Measurements from ENCODE around the gene SPOUT1. TPM values are rescaled to one million over a fixed set of nuclear protein-coding genes. Genes with fewer than 3 reads are reported as not detected.

SPOUT1 gene
- total RNA-seq, 4 donors from 2014 or later, result 15.0 to 41.5 (median 32.3) TPM

GRCh38 chr9:128792978-128793686 is 36.5 kb downstream of the SPOUT1 start:
- DNase-seq (ENCODE audit: low spot score in 2 of 2), result no peak
- intact Hi-C loops (cut with DNase I; ENCODE audit: low total_unique reads), result no loop called here
- H3K4me3 ChIP-seq (ENCODE audit: low read depth, poor library complexity, severe bottlenecking), result no peak overlapping the region
- no peak for TF ChIP-seq POLR2A (IDR thresholded peaks at IDR 0.05)
- TF ChIP-seq, protein P1, sequence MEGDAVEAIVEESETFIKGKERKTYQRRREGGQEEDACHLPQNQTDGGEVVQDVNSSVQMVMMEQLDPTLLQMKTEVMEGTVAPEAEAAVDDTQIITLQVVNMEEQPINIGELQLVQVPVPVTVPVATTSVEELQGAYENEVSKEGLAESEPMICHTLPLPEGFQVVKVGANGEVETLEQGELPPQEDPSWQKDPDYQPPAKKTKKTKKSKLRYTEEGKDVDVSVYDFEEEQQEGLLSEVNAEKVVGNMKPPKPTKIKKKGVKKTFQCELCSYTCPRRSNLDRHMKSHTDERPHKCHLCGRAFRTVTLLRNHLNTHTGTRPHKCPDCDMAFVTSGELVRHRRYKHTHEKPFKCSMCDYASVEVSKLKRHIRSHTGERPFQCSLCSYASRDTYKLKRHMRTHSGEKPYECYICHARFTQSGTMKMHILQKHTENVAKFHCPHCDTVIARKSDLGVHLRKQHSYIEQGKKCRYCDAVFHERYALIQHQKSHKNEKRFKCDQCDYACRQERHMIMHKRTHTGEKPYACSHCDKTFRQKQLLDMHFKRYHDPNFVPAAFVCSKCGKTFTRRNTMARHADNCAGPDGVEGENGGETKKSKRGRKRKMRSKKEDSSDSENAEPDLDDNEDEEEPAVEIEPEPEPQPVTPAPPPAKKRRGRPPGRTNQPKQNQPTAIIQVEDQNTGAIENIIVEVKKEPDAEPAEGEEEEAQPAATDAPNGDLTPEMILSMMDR (IDR thresholded peaks at IDR 0.05), result no peak
- 83 to 89% methylated on average over 8 of the region's 8 CpGs for WGBS, 2 donors

GRCh38 chr9:128792134-128792533 is 37.5 kb downstream of the SPOUT1 start:
- 91 to 96% methylated on average over 6 to 9 of the region's 9 CpGs for WGBS, 2 donors
- TF ChIP-seq, protein P1 (IDR thresholded peaks at IDR 0.05), result no peak
- TF ChIP-seq POLR2A (IDR thresholded peaks at IDR 0.05), result no peak

DNA sequence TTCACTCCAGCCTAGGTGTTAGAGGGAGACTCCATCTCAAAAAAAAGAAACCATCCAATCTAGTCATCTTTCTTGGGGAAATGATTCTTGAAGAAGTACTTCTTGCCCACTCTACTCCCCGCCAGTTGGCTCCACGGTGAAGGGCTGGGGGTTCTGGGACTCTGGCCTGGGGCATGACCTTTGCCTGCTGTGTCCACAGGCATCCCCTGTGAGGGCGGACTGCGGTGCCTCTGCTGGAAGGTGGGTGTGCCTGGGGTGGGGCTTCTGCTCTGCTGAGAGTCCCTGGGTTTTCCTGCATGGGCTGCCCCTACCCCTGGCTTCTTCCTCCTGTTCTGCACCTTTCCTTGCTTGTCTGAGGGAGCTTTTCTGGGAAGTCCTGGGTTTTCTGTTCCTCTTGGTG is 39.1 kb downstream of the SPOUT1 start:
- DNase-seq (ENCODE audit: low spot score in 2 of 2), result no peak
- intact Hi-C loops (cut with DNase I; ENCODE audit: low total_unique reads), result no loop called here
- TF ChIP-seq, protein P1 (IDR thresholded peaks at IDR 0.05), result no peak
- no peak for TF ChIP-seq POLR2A (IDR thresholded peaks at IDR 0.05)
- WGBS, 2 donors, result 90 to 93% methylated on average over 4 of the region's 4 CpGs
- H3K4me3 ChIP-seq (ENCODE audit: low read depth, poor library complexity, severe bottlenecking), result no peak overlapping the region

More at GRCh38 chr9:128792134-128792533, 37.5 kb downstream of the SPOUT1 start:
- intact Hi-C loops (cut with DNase I; ENCODE audit: low total_unique reads), result no loop called here
- DNase-seq (ENCODE audit: low spot score in 2 of 2), result no peak
- H3K4me3 ChIP-seq (ENCODE audit: low read depth, poor library complexity, severe bottlenecking), result no peak overlapping the region

DNA sequence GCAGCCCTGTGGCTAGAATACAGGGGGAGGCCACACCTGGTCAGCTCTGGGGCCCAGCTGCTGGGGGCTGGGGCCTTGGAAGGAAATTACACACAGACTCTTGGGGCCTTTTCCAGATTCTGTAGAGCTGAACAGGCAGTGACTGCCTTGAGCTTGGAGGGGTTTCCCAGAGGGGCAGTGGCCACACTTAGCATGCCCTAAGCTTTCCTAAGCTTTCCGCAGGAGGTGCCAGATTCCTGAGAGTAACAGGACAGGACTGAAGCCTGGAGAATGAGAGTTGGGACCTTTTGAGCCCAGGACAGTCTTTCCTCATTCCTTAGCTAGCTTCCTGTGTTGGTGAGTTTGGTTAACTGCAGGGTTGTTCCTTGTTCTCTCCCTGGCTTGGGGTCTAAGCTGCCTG is 41.1 kb downstream of the SPOUT1 start:
- no peak overlapping the region for H3K4me3 ChIP-seq (ENCODE audit: low read depth, poor library complexity, severe bottlenecking)
- TF ChIP-seq, protein P1 (IDR thresholded peaks at IDR 0.05), result no peak
- TF ChIP-seq POLR2A (IDR thresholded peaks at IDR 0.05), result no peak
- 63 to 80% methylated on average over 1 of the region's 1 CpG for WGBS, 2 donors
- intact Hi-C loops (cut with DNase I; ENCODE audit: low total_unique reads), result no loop called here
- no peak for DNase-seq (ENCODE audit: low spot score in 2 of 2)

GRCh38 chr9:128787659-128788058 is 41.9 kb downstream of the SPOUT1 start:
- DNase-seq (ENCODE audit: low spot score in 2 of 2), result no peak
- no peak for TF ChIP-seq POLR2A (IDR thresholded peaks at IDR 0.05)
- TF ChIP-seq, protein P1 (IDR thresholded peaks at IDR 0.05), result no peak
- intact Hi-C loops (cut with DNase I; ENCODE audit: low total_unique reads), result no loop called here
- 1% methylated on average over 7 of the region's 7 CpGs for WGBS, 2 donors
- H3K4me3 ChIP-seq (ENCODE audit: low read depth, poor library complexity, severe bottlenecking), result peak overlapping the region; percentile 71

Measured in lower leg skin (tissue), 4 donors.